Hepatocyte (in vitro differentiated cells): ENCODE measurements around the gene USP3.

Source experiments
- CTCF ChIP-seq: fragments of 200-600 bp; sonication (generic); IDR thresholded peaks from 2 replicates; pipeline ENCODE4 v1.5.1; 2016; ENCODE audit warnings: antibody characterized with exemption, mild to moderate bottlenecking; ENCODE audit not compliant: poor library complexity
- EZH2 ChIP-seq: fragments of 200-600 bp; sonication (generic); IDR thresholded peaks from 2 replicates; pipeline ENCODE4 v1.6.1; 2016; ENCODE audit warnings: antibody characterized with exemption, mild to moderate bottlenecking, borderline replicate concordance
- EZH2phosphoT487 ChIP-seq: fragments of 200-600 bp; sonication (generic); IDR thresholded peaks from one replicate; pipeline ENCODE4 v1.6.1; 2018; ENCODE audit warnings: antibody characterized with exemption, mild to moderate bottlenecking, low read depth, moderate library complexity; ENCODE audit not compliant: unreplicated experiment, severe bottlenecking

- TF ChIP-seq CTCF (no peak), EZH2 (no peak), EZH2phosphoT487 (no peak)
These were observed 69.1 kb downstream of the USP3 start for GRCh38 chr15:63573533-63573932.
